Thyroid gland (tissue), 4 donors: ENCODE data around the gene LEO1. TPM values are rescaled to one million over a fixed set of nuclear protein-coding genes. Genes with fewer than 3 reads are reported as not detected.
A peak's percentile ranks its signal among the peaks of the same experiment; 100 is the strongest.

Experiments
- DNase-seq, 2 donors: peaks; one replicate each; pipeline ENCODE4 v3.0.0-alpha.2; 2019
- H3K27ac ChIP-seq, 3 donors: fragments of 200-600 bp; sonication (generic); 1 replicate in 2 of 3; 2 replicates in 1 of 3; pipeline ENCODE4 v1.5.1; 2016 to 2019; ENCODE audit warnings: mild to moderate bottlenecking in 1 of 3, moderate library complexity in 1 of 3
- H3K27me3 ChIP-seq: fragments of 200-600 bp; sonication (generic); one replicate; pipeline ENCODE4 v1.5.1; 2019
- H3K36me3 ChIP-seq, 2 donors: fragments of 200-600 bp; sonication (generic); one replicate each; pipeline ENCODE4 v1.5.1; 2016 to 2019
- H3K4me1 ChIP-seq, 2 donors: fragments of 200-600 bp; sonication (generic); one replicate each; pipeline ENCODE4 v1.5.1; 2017 to 2019
- H3K4me3 ChIP-seq, 3 donors: fragments of 200-600 bp; sonication (generic); replicated peaks in 1 of 3; 1 replicate in 2 of 3; 2 replicates in 1 of 3; pipeline ENCODE4 v1.5.1; 2016; ENCODE audit warnings: mild to moderate bottlenecking in 1 of 3
- H3K9me3 ChIP-seq: fragments of 200-600 bp; sonication (generic); one replicate; pipeline ENCODE4 v1.5.1; 2017
- CTCF ChIP-seq, 6 experiments: fragments of 200-600 bp in 3 of 6; fragments of 450-650 bp in 3 of 6; sonication (generic) in 3 of 6; IDR thresholded peaks; one replicate each; pipeline ENCODE4 v1.5.1; 2016 to 2019; ENCODE audit warnings: antibody characterized with exemption in 6 of 6, mild to moderate bottlenecking in 2 of 6, inconsistent platforms in 1 of 6, moderate library complexity in 1 of 6
- POLR2A ChIP-seq, 2 donors: fragments of 450-650 bp; IDR thresholded peaks; one replicate each; pipeline ENCODE4 v1.6.1; 2017; ENCODE audit warnings: antibody characterized with exemption in 2 of 2, mild to moderate bottlenecking in 2 of 2, moderate library complexity in 1 of 2
- WGBS, 2 donors: methylation state at CpG; one replicate each; pipeline ENCODE4 v1.1.5; 2017; 5-methylcytosine and 5-hydroxymethylcytosine counted together
- intact Hi-C: fragments of 100-400 bp; cut with DNase I; formaldehyde crosslinking; loops from one replicate; pipeline ENCODE4 v1.15.1; 2023
- total RNA-seq, 4 donors: library from RNA; depleted of rRNA; stranded (reverse); fragments of >200 nt; gene quantifications; one replicate each; pipeline ENCODE4 v1.2.3, GENCODE V29; 2016

LEO1 gene
- total RNA-seq, 4 donors from 2014 or later = 13.2 to 26.9 (median 19.5) TPM

- Histone ChIP-seq H3K36me3 (peaks cover 7 to 18% of the 10 kb centered on the region in 2 donors), H3K4me3 (no peak overlapping the region), H3K27me3 (no peaks in the 10 kb centered on the region), H3K27ac (no peak overlapping the region), H3K4me1 (no peaks in the 10 kb centered on the region), H3K9me3 (no peaks in the 10 kb centered on the region)
- peak; percentile 15 to 33 for DNase-seq
- WGBS, 2 donors = 64 to 70% methylated on average over 2 of the region's 2 CpGs
- intact Hi-C loops = no loop called here
- TF ChIP-seq CTCF (IDR thresholded peaks at IDR 0.05) (peak in 2 of 6 experiments; percentile 19 to 32), POLR2A (IDR thresholded peaks at IDR 0.05) (no peak)
These were observed 54.1 kb downstream of the LEO1 start for GRCh38 chr15:51917493-51917892.

- 95 to 99% methylated on average over 3 of the region's 3 CpGs for WGBS, 2 donors
- H3K4me1 ChIP-seq = peaks cover 3 to 12% of the 10 kb centered on the region in 2 donors
- peaks cover 0 to 6% of the 10 kb centered on the region in 2 donors for H3K36me3 ChIP-seq
These were observed 59.0 kb downstream of the LEO1 start for GRCh38 chr15:51912528-51912927.

DNA sequence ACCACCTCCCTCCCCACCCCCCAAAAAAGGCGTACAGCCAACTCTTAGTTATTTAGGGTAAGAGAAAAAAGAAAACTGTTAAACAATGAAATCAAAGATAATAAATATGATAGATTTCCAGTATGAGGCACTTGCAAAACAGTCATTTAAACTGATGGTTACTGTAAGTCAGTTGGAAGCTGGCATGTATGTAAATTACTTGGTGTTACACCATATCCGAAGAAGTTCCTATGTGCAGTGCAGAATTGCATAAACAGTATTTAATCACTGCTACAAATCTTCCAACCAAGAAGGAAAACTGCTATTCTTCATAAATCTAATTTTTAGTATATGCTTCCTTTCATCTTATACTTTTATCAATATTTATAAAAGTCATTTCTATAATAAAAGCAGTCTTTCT is 62.0 kb downstream of the LEO1 start:
- H3K4me1 ChIP-seq = peaks cover 3 to 22% of the 10 kb centered on the region in 2 donors
- H3K9me3 ChIP-seq = no peaks in the 10 kb centered on the region
- DNase-seq = no peak
- H3K27me3 ChIP-seq = no peaks in the 10 kb centered on the region
- intact Hi-C loops = no loop called here
- no peaks in the 10 kb centered on the region for H3K36me3 ChIP-seq
- H3K27ac ChIP-seq = no peak overlapping the region
- no peak for TF ChIP-seq POLR2A (IDR thresholded peaks at IDR 0.05)
- no peak for TF ChIP-seq CTCF (IDR thresholded peaks at IDR 0.05)
- 91 to 98% methylated on average over 2 of the region's 2 CpGs for WGBS, 2 donors
- H3K4me3 ChIP-seq = no peak overlapping the region

More at GRCh38 chr15:51912528-51912927, 59.0 kb downstream of the LEO1 start:
- Histone ChIP-seq H3K27me3 (no peaks in the 10 kb centered on the region), H3K9me3 (no peaks in the 10 kb centered on the region), H3K27ac (no peak overlapping the region), H3K4me3 (no peak overlapping the region)
- intact Hi-C loops = no loop called here
- TF ChIP-seq CTCF (IDR thresholded peaks at IDR 0.05) (no peak), POLR2A (IDR thresholded peaks at IDR 0.05) (no peak)
- no peak for DNase-seq

DNA sequence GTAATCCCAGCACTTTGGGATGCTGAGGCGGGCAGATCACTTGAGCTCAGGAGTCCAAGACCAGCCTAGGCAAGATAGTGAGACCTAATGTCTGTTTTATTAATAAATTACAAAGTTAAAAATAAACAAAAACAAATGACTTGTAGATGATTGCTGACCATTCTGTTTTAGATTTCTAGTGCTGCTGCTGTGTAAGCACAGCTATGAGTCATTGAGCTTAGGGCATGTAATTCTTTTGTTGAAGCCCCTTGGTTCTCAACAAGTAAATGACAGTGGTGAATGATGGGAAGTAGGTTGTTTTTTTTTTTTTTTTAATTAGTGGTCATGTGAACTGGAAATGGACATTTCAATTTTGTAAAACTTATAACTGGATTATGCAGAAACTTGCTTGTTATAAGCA is 63.3 kb downstream of the LEO1 start:
- Histone ChIP-seq H3K9me3 (no peaks in the 10 kb centered on the region), H3K27ac (peak overlapping the region in 1 of 3 donors; percentile 42), H3K4me3 (no peak overlapping the region), H3K4me1 (peaks cover 3 to 26% of the 10 kb centered on the region in 2 donors), H3K36me3 (no peaks in the 10 kb centered on the region), H3K27me3 (no peaks in the 10 kb centered on the region)
- TF ChIP-seq CTCF (IDR thresholded peaks at IDR 0.05) = no peak
- intact Hi-C loops = no loop called here
- no peak for DNase-seq
- 100% methylated on average over 1 of the region's 1 CpG for WGBS, 2 donors

DNA sequence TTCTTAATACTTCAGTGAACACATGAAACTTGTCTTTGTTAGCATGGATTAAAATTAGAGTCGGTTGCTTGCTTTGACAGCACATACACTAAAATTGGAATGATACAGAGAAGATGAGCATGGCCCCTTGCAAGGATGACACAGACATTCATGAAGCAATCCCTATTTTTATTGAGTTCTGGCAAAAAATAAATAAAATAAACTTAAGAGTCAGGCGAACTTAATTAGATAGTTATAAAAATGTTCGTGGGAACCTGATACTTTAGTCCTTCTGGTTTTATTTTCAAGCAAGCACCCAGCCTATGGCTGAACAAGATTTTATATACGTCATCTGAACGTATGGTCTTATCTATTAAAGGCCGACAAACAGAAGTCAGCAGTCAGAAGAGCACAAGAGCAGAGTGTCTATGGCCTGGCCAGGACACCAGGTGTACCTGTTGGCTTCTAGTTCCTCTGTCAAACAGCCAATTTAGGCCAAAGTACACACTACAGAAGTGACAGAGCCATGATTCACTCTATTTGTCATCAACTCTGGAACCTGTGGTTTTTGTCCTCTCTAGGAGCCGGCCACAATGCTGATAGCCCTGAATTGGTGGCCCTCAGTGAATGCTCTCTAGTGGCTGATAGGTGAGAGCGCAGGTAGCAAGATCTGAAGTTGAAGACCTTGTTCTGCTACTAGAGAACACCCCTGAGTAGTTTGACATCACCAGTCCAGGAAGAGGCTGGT is 64.3 kb downstream of the LEO1 start:
- H3K4me3 ChIP-seq = no peak overlapping the region
- intact Hi-C loops = no loop called here
- no peaks in the 10 kb centered on the region for H3K9me3 ChIP-seq
- TF ChIP-seq POLR2A (IDR thresholded peaks at IDR 0.05) (no peak), CTCF (IDR thresholded peaks at IDR 0.05) (peak in 1 of 6 experiments; percentile 19)
- peak overlapping the region in 1 of 3 donors; percentile 42 for H3K27ac ChIP-seq
- H3K36me3 ChIP-seq = no peaks in the 10 kb centered on the region
- 75 to 79% methylated on average over 8 of the region's 8 CpGs for WGBS, 2 donors
- no peaks in the 10 kb centered on the region for H3K27me3 ChIP-seq
- peak; percentile 29 to 42 for DNase-seq
- H3K4me1 ChIP-seq = peaks cover 3 to 26% of the 10 kb centered on the region in 2 donors
